ENCODE data around the gene TNFSF4.

- TF ChIP-seq EZH2 (IDR thresholded peaks at IDR 0.05; ENCODE audit: insufficient read depth, poor library complexity, severe bottlenecking) (no peak), EZH2phosphoT487 (IDR thresholded peaks at IDR 0.05; ENCODE audit: insufficient read depth, low read depth) (no peak)
Observed at GRCh38 chr1:173152598-173152997, 54.5 kb downstream of the TNFSF4 start.
